Measurements from ENCODE around the gene MYLK4. TPM values are rescaled to one million over a fixed set of nuclear protein-coding genes. Genes with fewer than 3 reads are reported as not detected.

Gene MYLK4
- total RNA-seq, 1 experiment from 2014 or later: 1.6 TPM

DNA sequence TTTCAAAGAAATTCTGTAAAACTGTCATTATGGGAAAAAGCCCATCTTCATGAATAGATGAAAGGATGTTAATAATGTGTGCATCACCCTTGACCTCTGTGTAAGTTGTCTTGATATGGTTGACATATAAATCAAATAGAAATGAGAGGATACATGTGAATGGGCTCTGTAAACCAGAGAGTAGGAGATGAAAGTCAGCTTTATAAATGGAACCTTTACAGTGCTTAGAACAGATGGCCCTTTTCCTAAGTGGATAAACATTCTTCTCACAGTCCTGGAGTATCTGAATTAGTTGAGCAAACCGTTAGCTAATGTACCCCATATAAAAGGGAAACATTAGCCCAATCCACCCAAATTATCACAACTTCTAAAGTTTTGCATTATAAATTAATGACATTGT is 57.5 kb downstream of the MYLK4 start:
- Histone ChIP-seq H3F3A (ENCODE audit: insufficient read depth, low read depth) (peaks cover 4% of the 10 kb centered on the region; the same call in 1 of the 2 replicates), H3K27me3 (ENCODE audit: insufficient read depth, low read depth) (no peaks in the 10 kb centered on the region), H2AFZ (no peak overlapping the region), H3K4me1 (replicated peaks; ENCODE audit: insufficient read depth) (0 out of 2 replicates have a peak, but pooled peaks cover 5% of the 10 kb centered on the region), H3K9me3 (ENCODE audit: insufficient read depth, low read depth) (no peaks in the 10 kb centered on the region), H3K36me3 (ENCODE audit: low read depth) (no peaks in the 10 kb centered on the region), H3K4me3 (no peak overlapping the region), H3K4me2 (no peak overlapping the region), H3K79me2 (ENCODE audit: low read depth) (no peaks in the 10 kb centered on the region), H3K27ac (no peak overlapping the region), H3K9me2 (ENCODE audit: insufficient read depth) (no peaks in the 10 kb centered on the region), H4K20me1 (ENCODE audit: insufficient read depth) (no peaks in the 10 kb centered on the region)
- no TSS peak for BruUV-seq (replicated peaks)
- POLR2A ChIA-PET (ENCODE audit: unreplicated experiment): no interaction called here
- CTCF ChIA-PET: interaction anchor here (0.6 to 0.7 kb wide), 3 partner anchors 535 to 1134 kb away, joined by 3 to 5 read pairs (median 4); no protein-coding TSS in a partner anchor
- TF ChIP-seq CTCF (conservative IDR thresholded peaks at IDR 0.05): no peak
- TF ChIP-seq EZH2 (IDR thresholded peaks at IDR 0.05; ENCODE audit: low read depth): no peak
- no peak for DNase-seq
- intact Hi-C loops (cut with micrococcal nuclease; ENCODE audit: unreplicated experiment): loop anchor here (10.0 kb wide), 1 partner anchor 238 kb away; no protein-coding TSS in a partner anchor

DNA sequence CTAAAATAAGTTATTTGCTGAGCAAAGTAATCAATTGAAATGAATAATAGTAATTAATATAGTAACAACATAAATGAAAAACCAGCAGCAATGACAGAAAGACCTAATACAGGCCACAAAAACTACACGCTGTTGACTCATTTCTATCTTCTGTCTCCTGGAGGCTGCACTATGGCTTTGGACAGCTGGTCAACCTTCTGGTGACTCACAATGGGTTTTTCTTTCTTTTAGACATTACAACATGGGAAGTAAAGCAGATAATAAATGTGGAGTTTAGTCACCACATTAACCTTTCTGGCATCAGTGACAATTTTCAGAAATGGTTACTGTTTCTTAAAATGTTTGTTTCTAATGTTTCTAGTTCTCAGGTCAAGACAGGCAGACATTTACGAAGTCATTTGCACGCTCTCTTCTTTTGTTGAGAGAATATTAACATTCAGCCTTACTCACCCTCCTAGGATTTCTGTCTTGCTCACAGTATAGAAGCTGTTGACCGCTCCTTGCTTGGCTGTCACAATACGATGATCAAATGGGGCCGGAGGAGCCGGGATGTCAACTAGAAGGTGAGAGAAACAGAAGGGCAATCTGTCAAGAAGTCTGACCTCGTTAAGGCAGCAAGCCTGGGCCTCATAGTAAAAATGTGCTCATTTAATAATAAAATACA is 62.2 kb downstream of the MYLK4 start:
- H3K9me3 ChIP-seq (ENCODE audit: insufficient read depth, low read depth): no peaks in the 10 kb centered on the region
- H3K9me2 ChIP-seq (ENCODE audit: insufficient read depth): no peaks in the 10 kb centered on the region
- CTCF ChIA-PET: interaction anchor here (0.6 kb wide), 1 partner anchor 185 kb away, joined by 4 read pairs; no protein-coding TSS in a partner anchor
- H3K79me2 ChIP-seq (ENCODE audit: low read depth): no peaks in the 10 kb centered on the region
- no peak overlapping the region for H3K4me2 ChIP-seq
- peaks cover 5% of the 10 kb centered on the region; the same call in 1 of the 2 replicates for H3K4me1 ChIP-seq (replicated peaks; ENCODE audit: insufficient read depth)
- no peak for TF ChIP-seq CTCF (conservative IDR thresholded peaks at IDR 0.05)
- no peak for TF ChIP-seq EZH2 (IDR thresholded peaks at IDR 0.05; ENCODE audit: low read depth)
- POLR2A ChIA-PET (ENCODE audit: unreplicated experiment): no interaction called here
- H3K27ac ChIP-seq: peak overlapping the region; percentile 40
- H4K20me1 ChIP-seq (ENCODE audit: insufficient read depth): no peaks in the 10 kb centered on the region
- H3K27me3 ChIP-seq (ENCODE audit: insufficient read depth, low read depth): no peaks in the 10 kb centered on the region
- BruUV-seq (replicated peaks): no TSS peak
- intact Hi-C loops (cut with micrococcal nuclease; ENCODE audit: unreplicated experiment): no loop called here
- H2AFZ ChIP-seq: no peak overlapping the region
- no peaks in the 10 kb centered on the region for H3K36me3 ChIP-seq (ENCODE audit: low read depth)
- H3F3A ChIP-seq (ENCODE audit: insufficient read depth, low read depth): peaks cover 7% of the 10 kb centered on the region; the same call in 1 of the 2 replicates
- DNase-seq: peak; percentile 27 to 70
- H3K4me3 ChIP-seq: no peak overlapping the region

GRCh38 chr6:2687456-2687855 is 63.3 kb downstream of the MYLK4 start:
- Histone ChIP-seq H3K4me2 (no peak overlapping the region), H3K27ac (no peak overlapping the region), H4K20me1 (ENCODE audit: insufficient read depth) (no peaks in the 10 kb centered on the region), H3K9me3 (ENCODE audit: insufficient read depth, low read depth) (no peaks in the 10 kb centered on the region), H3F3A (ENCODE audit: insufficient read depth, low read depth) (peaks cover 7% of the 10 kb centered on the region; the same call in 1 of the 2 replicates), H3K27me3 (ENCODE audit: insufficient read depth, low read depth) (no peaks in the 10 kb centered on the region), H2AFZ (no peak overlapping the region), H3K36me3 (ENCODE audit: low read depth) (no peaks in the 10 kb centered on the region), H3K4me3 (no peak overlapping the region), H3K9me2 (ENCODE audit: insufficient read depth) (no peaks in the 10 kb centered on the region), H3K4me1 (replicated peaks; ENCODE audit: insufficient read depth) (peaks cover 5% of the 10 kb centered on the region; the same call in 1 of the 2 replicates), H3K79me2 (ENCODE audit: low read depth) (no peaks in the 10 kb centered on the region)
- DNase-seq: no peak
- TF ChIP-seq EZH2 (IDR thresholded peaks at IDR 0.05; ENCODE audit: low read depth) (no peak), CTCF (conservative IDR thresholded peaks at IDR 0.05) (no peak)
- ChIA-PET POLR2A (ENCODE audit: unreplicated experiment) (no interaction called here), CTCF (no interaction called here)
- intact Hi-C loops (cut with micrococcal nuclease; ENCODE audit: unreplicated experiment): no loop called here
- no TSS peak for BruUV-seq (replicated peaks)
